Right lobe of liver (tissue), 4 donors: Measurements from ENCODE around the gene NDRG3.

ENCODE experiments used
- CTCF ChIP-seq, 4 donors: fragments of 200-600 bp in 3 of 4; fragments of 450-650 bp in 1 of 4; IDR thresholded peaks; one replicate each; pipeline versions ENCODE4 v1.5.1 to v1.8.0; 2016 to 2022; ENCODE audit warnings: antibody characterized with exemption in 4 of 4, mild to moderate bottlenecking in 2 of 4
- POLR2A ChIP-seq: fragments of 450-650 bp; IDR thresholded peaks from one replicate; pipeline ENCODE4 v1.6.1; 2017; ENCODE audit warnings: antibody characterized with exemption, mild to moderate bottlenecking
- donor health status: DM: no; HTN: no; CAD: no.
- donor health status: DM: no; HTN: no; CAD: no.
- donor health status: DM: no; HTN: yes; CAD: no.

GRCh38 chr20:36736451-36737182 lies 9.3 kb downstream of the NDRG3 start:
- TF ChIP-seq POLR2A (no peak), CTCF (IDR thresholded peaks at IDR 0.05) (no peak)
